ENCODE measurements around the gene PLXDC2. TPM values are rescaled to one million over a fixed set of nuclear protein-coding genes. Genes with fewer than 3 reads are reported as not detected.

The PLXDC2 gene
- total RNA-seq, 1 donor: 3.2 TPM

GRCh38 chr10:19974138-19974537 is 157.9 kb downstream of the PLXDC2 start:
- no peak for DNase-seq (ENCODE audit: low read depth)
- no peak for TF ChIP-seq CTCF (IDR thresholded peaks at IDR 0.05; ENCODE audit: insufficient read depth, low read length)
- H3K4me3 ChIP-seq (ENCODE audit: low read depth, low read length): no peak overlapping the region

GRCh38 chr10:19974554-19974953 is 158.3 kb downstream of the PLXDC2 start:
- no peak overlapping the region for H3K4me3 ChIP-seq (ENCODE audit: low read depth, low read length)
- TF ChIP-seq CTCF (IDR thresholded peaks at IDR 0.05; ENCODE audit: insufficient read depth, low read length): no peak
- DNase-seq (ENCODE audit: low read depth): no peak

- TF ChIP-seq CTCF (IDR thresholded peaks at IDR 0.05; ENCODE audit: insufficient read depth, low read length): no peak
- DNase-seq (ENCODE audit: low read depth): no peak
- no peak overlapping the region for H3K4me3 ChIP-seq (ENCODE audit: low read depth, low read length)
Observed at GRCh38 chr10:19977097-19977521, 160.9 kb downstream of the PLXDC2 start.

GRCh38 chr10:19979628-19980027 is 163.4 kb downstream of the PLXDC2 start:
- H3K4me3 ChIP-seq (ENCODE audit: low read depth, low read length): no peak overlapping the region
- DNase-seq (ENCODE audit: low read depth): no peak
- TF ChIP-seq CTCF (IDR thresholded peaks at IDR 0.05; ENCODE audit: insufficient read depth, low read length): no peak

GRCh38 chr10:19983880-19984565 is 167.8 kb downstream of the PLXDC2 start:
- H3K4me3 ChIP-seq (ENCODE audit: low read depth, low read length): no peak overlapping the region
- DNase-seq (ENCODE audit: low read depth): no peak
- no peak for TF ChIP-seq CTCF (IDR thresholded peaks at IDR 0.05; ENCODE audit: insufficient read depth, low read length)

- no peak for TF ChIP-seq CTCF (IDR thresholded peaks at IDR 0.05; ENCODE audit: insufficient read depth, low read length)
- DNase-seq (ENCODE audit: low read depth): no peak
- H3K4me3 ChIP-seq (ENCODE audit: low read depth, low read length): no peak overlapping the region
Observed at GRCh38 chr10:19985745-19986144, 169.5 kb downstream of the PLXDC2 start.

GRCh38 chr10:19986591-19986990 is 170.4 kb downstream of the PLXDC2 start:
- H3K4me3 ChIP-seq (ENCODE audit: low read depth, low read length): no peak overlapping the region
- no peak for DNase-seq (ENCODE audit: low read depth)
- no peak for TF ChIP-seq CTCF (IDR thresholded peaks at IDR 0.05; ENCODE audit: insufficient read depth, low read length)

All from fibroblast of the aortic adventitia (primary cell).